Measurements from ENCODE around the gene NRN1L. TPM values are rescaled to one million over a fixed set of nuclear protein-coding genes. Genes with fewer than 3 reads are reported as not detected.
"Not testable (repeated sequence)": the region's sequence is repeated elsewhere in the genome, so short reads cannot be mapped to it uniquely, and the experiment has no call there.

The NRN1L gene
- 0.29 TPM in 1 of 2 replicates, not detected in the other for total RNA-seq

DNA sequence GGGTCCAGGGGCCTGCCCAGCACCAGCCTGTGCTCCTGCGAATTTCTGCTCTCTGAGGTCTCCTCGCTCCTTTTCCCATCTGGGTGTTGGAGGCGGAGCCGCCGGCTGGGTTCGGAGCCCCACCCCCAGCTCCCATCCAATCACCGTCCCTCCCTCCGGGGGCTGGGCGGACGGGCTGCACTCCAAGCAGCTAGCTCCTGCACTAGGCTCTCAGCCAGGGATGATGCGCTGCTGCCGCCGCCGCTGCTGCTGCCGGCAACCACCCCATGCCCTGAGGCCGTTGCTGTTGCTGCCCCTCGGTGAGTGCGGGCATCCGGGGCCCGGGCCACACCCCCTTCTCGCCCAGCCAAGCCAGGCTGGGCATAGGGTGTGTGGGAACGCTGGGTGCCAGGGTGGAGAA, at the start of gene NRN1L:
Gene NRN1L, plus strand, starts transcription at position 202 of the 400 bp plus-strand sequence. Its CDS starts 19 bp downstream, at position 221.
- peaks cover 8% of the 10 kb centered on the region for H3K4me1 ChIP-seq (ENCODE audit: insufficient read depth, low read length)
- H3K9me3 ChIP-seq (ENCODE audit: low read depth, low read length): no peaks in the 10 kb centered on the region
- no peaks in the 10 kb centered on the region for H3K79me2 ChIP-seq (ENCODE audit: insufficient read depth, low read length)
- peak within 1 kb of the TSS; percentile 28 for H3K27ac ChIP-seq (ENCODE audit: low read depth, low read length)
- TF ChIP-seq, protein P1, sequence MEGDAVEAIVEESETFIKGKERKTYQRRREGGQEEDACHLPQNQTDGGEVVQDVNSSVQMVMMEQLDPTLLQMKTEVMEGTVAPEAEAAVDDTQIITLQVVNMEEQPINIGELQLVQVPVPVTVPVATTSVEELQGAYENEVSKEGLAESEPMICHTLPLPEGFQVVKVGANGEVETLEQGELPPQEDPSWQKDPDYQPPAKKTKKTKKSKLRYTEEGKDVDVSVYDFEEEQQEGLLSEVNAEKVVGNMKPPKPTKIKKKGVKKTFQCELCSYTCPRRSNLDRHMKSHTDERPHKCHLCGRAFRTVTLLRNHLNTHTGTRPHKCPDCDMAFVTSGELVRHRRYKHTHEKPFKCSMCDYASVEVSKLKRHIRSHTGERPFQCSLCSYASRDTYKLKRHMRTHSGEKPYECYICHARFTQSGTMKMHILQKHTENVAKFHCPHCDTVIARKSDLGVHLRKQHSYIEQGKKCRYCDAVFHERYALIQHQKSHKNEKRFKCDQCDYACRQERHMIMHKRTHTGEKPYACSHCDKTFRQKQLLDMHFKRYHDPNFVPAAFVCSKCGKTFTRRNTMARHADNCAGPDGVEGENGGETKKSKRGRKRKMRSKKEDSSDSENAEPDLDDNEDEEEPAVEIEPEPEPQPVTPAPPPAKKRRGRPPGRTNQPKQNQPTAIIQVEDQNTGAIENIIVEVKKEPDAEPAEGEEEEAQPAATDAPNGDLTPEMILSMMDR (IDR thresholded peaks at IDR 0.05; ENCODE audit: extremely low read depth, low read depth, low read length): no peak
- peak within 1 kb of the TSS; percentile 36 for H3K4me2 ChIP-seq (ENCODE audit: insufficient read depth, low read length)
- H3K4me3 ChIP-seq (ENCODE audit: insufficient read depth, low read length): no peak within 1 kb of the TSS
- no peak within 1 kb of the TSS for H2AFZ ChIP-seq (ENCODE audit: low read length)
- DNase-seq (ENCODE audit: insufficient read length, low spot score, missing footprints): peak; percentile 99
- peaks cover 45% of the 10 kb centered on the region for H3K36me3 ChIP-seq (ENCODE audit: insufficient read depth, low read length)
- H3K27me3 ChIP-seq (ENCODE audit: insufficient read depth, low read length): no peaks in the 10 kb centered on the region
- peaks cover 28% of the 10 kb centered on the region for H4K20me1 ChIP-seq (ENCODE audit: insufficient read depth, low read length)

DNA sequence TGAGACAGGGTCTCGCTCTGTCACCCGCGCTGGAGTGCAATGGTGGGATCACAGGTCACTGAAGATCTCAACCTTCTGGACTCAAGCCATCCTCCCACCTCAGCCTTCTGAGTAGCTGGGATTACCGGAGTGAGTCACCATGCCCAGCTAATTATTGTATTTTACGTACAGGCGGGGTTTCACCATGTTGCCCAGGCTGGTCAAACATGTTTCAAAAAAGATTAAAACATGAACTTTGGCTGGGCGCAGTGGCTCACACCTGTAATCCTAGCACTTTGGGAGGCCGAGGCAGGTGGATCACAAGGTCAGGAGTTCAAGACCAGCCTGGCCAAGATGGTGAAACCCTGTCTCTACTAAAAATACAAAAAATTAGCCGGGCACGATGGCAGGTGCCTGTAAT, 47.5 kb upstream of the NRN1L start:
- not testable (repeated sequence) for H2AFZ ChIP-seq (ENCODE audit: low read length); H4K20me1 ChIP-seq (ENCODE audit: insufficient read depth, low read length); H3K4me3 ChIP-seq (ENCODE audit: insufficient read depth, low read length); H3K27me3 ChIP-seq (ENCODE audit: insufficient read depth, low read length); H3K27ac ChIP-seq (ENCODE audit: low read depth, low read length); H3K9me3 ChIP-seq (ENCODE audit: low read depth, low read length); H3K4me2 ChIP-seq (ENCODE audit: insufficient read depth, low read length); DNase-seq (ENCODE audit: insufficient read length, low spot score, missing footprints); H3K36me3 ChIP-seq (ENCODE audit: insufficient read depth, low read length)
- Histone ChIP-seq H3K79me2 (ENCODE audit: insufficient read depth, low read length) (peaks cover 18% of the 10 kb centered on the region), H3K4me1 (ENCODE audit: insufficient read depth, low read length) (peaks cover 16% of the 10 kb centered on the region)

DNA sequence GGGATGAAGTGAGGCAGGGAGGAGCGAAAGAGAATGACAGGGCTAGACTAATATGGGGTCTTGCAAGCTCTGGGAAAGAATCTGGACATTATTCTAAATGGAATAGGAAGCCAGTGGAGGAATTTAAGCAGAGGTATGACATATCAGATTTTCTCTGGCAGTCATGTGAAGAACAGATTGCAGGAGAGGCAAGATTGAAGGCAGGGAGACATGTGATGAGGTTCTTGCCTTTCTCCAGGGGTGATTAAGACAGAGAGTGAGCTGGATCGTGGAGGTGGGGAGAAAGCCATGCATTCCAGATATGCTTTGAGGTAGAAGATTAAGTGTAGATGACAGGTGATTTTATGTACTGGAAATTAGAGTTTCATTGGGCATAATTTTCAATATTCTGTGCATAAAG, 46.9 kb upstream of the NRN1L start:
- H3K27me3 ChIP-seq (ENCODE audit: insufficient read depth, low read length): no peaks in the 10 kb centered on the region
- peaks cover 13% of the 10 kb centered on the region for H3K4me1 ChIP-seq (ENCODE audit: insufficient read depth, low read length)
- H3K9me3 ChIP-seq (ENCODE audit: low read depth, low read length): no peaks in the 10 kb centered on the region
- TF ChIP-seq, protein P1 (IDR thresholded peaks at IDR 0.05; ENCODE audit: extremely low read depth, low read depth, low read length): no peak
- no peak overlapping the region for H3K4me2 ChIP-seq (ENCODE audit: insufficient read depth, low read length)
- H3K4me3 ChIP-seq (ENCODE audit: insufficient read depth, low read length): no peak overlapping the region
- peak; percentile 65 for DNase-seq (ENCODE audit: insufficient read length, low spot score, missing footprints)
- no peaks in the 10 kb centered on the region for H4K20me1 ChIP-seq (ENCODE audit: insufficient read depth, low read length)
- no peak overlapping the region for H3K27ac ChIP-seq (ENCODE audit: low read depth, low read length)
- H3K36me3 ChIP-seq (ENCODE audit: insufficient read depth, low read length): no peaks in the 10 kb centered on the region
- peaks cover 13% of the 10 kb centered on the region for H3K79me2 ChIP-seq (ENCODE audit: insufficient read depth, low read length)
- no peak overlapping the region for H2AFZ ChIP-seq (ENCODE audit: low read length)

DNA sequence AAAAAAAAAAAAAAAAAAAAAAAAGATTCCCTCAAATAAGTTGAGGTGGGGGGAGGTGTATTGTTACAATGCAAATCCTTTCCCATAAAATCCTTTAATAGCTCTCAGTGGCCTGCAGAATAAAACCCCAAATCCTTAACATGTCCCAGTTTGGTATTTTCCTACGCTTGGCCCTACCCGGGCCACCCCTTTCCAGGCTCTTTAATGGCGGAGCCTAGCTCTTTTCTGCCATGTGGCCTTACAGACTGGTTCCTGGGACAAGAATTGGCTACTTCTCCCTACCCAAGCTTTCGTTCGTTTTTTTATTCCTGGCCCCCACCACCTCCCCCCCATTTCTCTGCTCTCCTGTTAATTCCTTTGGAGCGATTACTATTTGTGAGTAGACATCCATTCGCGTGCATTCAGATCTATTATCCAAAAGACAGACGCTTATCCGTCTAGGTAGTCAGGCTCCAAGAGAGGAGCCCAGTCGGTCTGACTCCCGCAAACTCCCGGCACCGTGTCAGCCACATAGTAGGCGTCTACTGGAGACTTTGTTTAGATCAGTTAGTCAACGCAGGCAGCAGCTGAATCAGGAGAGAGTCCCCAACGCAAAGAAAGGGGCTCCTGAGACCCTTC, 43.4 kb upstream of the NRN1L start:
- peaks cover 37% of the 10 kb centered on the region for H3K4me1 ChIP-seq (ENCODE audit: insufficient read depth, low read length)
- H2AFZ ChIP-seq (ENCODE audit: low read length): peak overlapping the region; percentile 100
- no peak for DNase-seq (ENCODE audit: insufficient read length, low spot score, missing footprints)
- H3K4me3 ChIP-seq (ENCODE audit: insufficient read depth, low read length): peak overlapping the region; percentile 98
- no peaks in the 10 kb centered on the region for H3K36me3 ChIP-seq (ENCODE audit: insufficient read depth, low read length)
- TF ChIP-seq, protein P1 (IDR thresholded peaks at IDR 0.05; ENCODE audit: extremely low read depth, low read depth, low read length): no peak
- no peaks in the 10 kb centered on the region for H3K27me3 ChIP-seq (ENCODE audit: insufficient read depth, low read length)
- peak overlapping the region; percentile 91 for H3K27ac ChIP-seq (ENCODE audit: low read depth, low read length)
- H4K20me1 ChIP-seq (ENCODE audit: insufficient read depth, low read length): peaks cover 8% of the 10 kb centered on the region
- H3K79me2 ChIP-seq (ENCODE audit: insufficient read depth, low read length): peaks cover 33% of the 10 kb centered on the region
- H3K4me2 ChIP-seq (ENCODE audit: insufficient read depth, low read length): peak overlapping the region; percentile 95
- no peaks in the 10 kb centered on the region for H3K9me3 ChIP-seq (ENCODE audit: low read depth, low read length)

Measured in osteoblast (primary cell).